NCI-H748 (cell line): ENCODE measurements around the gene TSFM.

Experiments used
- DNase-seq: peaks from one replicate; lab custom pipeline; 2025; ENCODE audit not compliant: unreplicated experiment; lab: John Stamatoyannopoulos, UW

TSFM gene

GRCh38 chr12:57777911-57778310 lies 4.7 kb upstream of the TSFM start:
- no peak for DNase-seq

- DNase-seq: no peak
These were observed 2.9 kb upstream of the TSFM start for GRCh38 chr12:57779736-57780135.

GRCh38 chr12:57780284-57780897 lies 2.2 kb upstream of the TSFM start:
- DNase-seq: no peak

- DNase-seq: no peak
These were observed 1.3 kb upstream of the TSFM start for GRCh38 chr12:57781244-57781643.

GRCh38 chr12:57781801-57782200 lies 786 bp upstream of the TSFM start:
- DNase-seq: no peak

- peak; percentile 44 for DNase-seq
These were observed 362 bp upstream of the TSFM start for GRCh38 chr12:57782243-57782607.

- no peak for DNase-seq
These were observed 847 bp downstream of the TSFM start for GRCh38 chr12:57783466-57783801.

- no peak for DNase-seq
These were observed 1.3 kb downstream of the TSFM start for GRCh38 chr12:57783861-57784260.

GRCh38 chr12:57793920-57794319 lies 11.3 kb downstream of the TSFM start:
- no peak for DNase-seq

GRCh38 chr12:57795354-57795753 lies 12.8 kb downstream of the TSFM start:
- no peak for DNase-seq

- no peak for DNase-seq
These were observed 14.4 kb downstream of the TSFM start for GRCh38 chr12:57796996-57797395.

GRCh38 chr12:57797933-57798332 lies 15.3 kb downstream of the TSFM start:
- no peak for DNase-seq

GRCh38 chr12:57800965-57801364 lies 18.4 kb downstream of the TSFM start:
- DNase-seq: no peak

- DNase-seq: no peak
These were observed 20.0 kb downstream of the TSFM start for GRCh38 chr12:57802607-57803006.

- DNase-seq: peak; percentile 26
These were observed 20.8 kb downstream of the TSFM start for GRCh38 chr12:57803319-57803893.

GRCh38 chr12:57806677-57807076 lies 24.1 kb downstream of the TSFM start:
- DNase-seq: no peak

- DNase-seq: no peak
These were observed 24.7 kb downstream of the TSFM start for GRCh38 chr12:57807285-57807684.

GRCh38 chr12:57808351-57808750 lies 25.8 kb downstream of the TSFM start:
- DNase-seq: no peak

- no peak for DNase-seq
These were observed 26.8 kb downstream of the TSFM start for GRCh38 chr12:57809425-57809824.

GRCh38 chr12:57810450-57810849 lies 27.9 kb downstream of the TSFM start:
- DNase-seq: no peak

GRCh38 chr12:57811028-57811755 lies 28.6 kb downstream of the TSFM start:
- DNase-seq: no peak

- DNase-seq: no peak
These were observed 30.8 kb downstream of the TSFM start for GRCh38 chr12:57813111-57813970.
